Stimulated activated CD4-positive, alpha-beta T cell treated with anti-CD3 and anti-CD28 coated beads, Interleukin-4, amount 100 ng/mL, for 4 hours (primary cell): Measurements from ENCODE around the gene P2RY11.
A peak's percentile ranks its signal among the peaks of the same experiment; 100 is the strongest.

Source experiments
- DNase-seq, 2 experiments: peaks; one replicate each; pipeline ENCODE4 v3.0.0-alpha.2; 2020

P2RY11 gene

GRCh38 chr19:10093295-10094186, 18.0 kb upstream of the P2RY11 start:
- DNase-seq, result no peak

- DNase-seq, result no peak
Observed at GRCh38 chr19:10095622-10095947, 15.9 kb upstream of the P2RY11 start.

GRCh38 chr19:10095948-10096614, 15.4 kb upstream of the P2RY11 start:
- peak; percentile 87 to 90 for DNase-seq

GRCh38 chr19:10096615-10096963, 14.9 kb upstream of the P2RY11 start:
- DNase-seq, result no peak

GRCh38 chr19:10100163-10100785, 11.2 kb upstream of the P2RY11 start:
- no peak for DNase-seq

GRCh38 chr19:10102787-10103236, 8.7 kb upstream of the P2RY11 start:
- DNase-seq, result no peak

GRCh38 chr19:10104130-10104513, 7.4 kb upstream of the P2RY11 start:
- DNase-seq, result no peak

GRCh38 chr19:10104665-10105508, 6.6 kb upstream of the P2RY11 start:
- peak; percentile 47 to 77 for DNase-seq

GRCh38 chr19:10105509-10106099, 5.9 kb upstream of the P2RY11 start:
- DNase-seq, result peak; percentile 70 to 93

GRCh38 chr19:10106100-10106936, 5.2 kb upstream of the P2RY11 start, which contains the start of gene PPAN:
Gene PPAN (plus strand): TSS chr19:10106362. CDS start chr19:10106395, 33 bp downstream.
- peak; percentile 92 to 95 for DNase-seq

GRCh38 chr19:10107254-10107653, 4.2 kb upstream of the P2RY11 start:
- DNase-seq, result no peak

GRCh38 chr19:10107817-10108367, 3.6 kb upstream of the P2RY11 start:
- no peak for DNase-seq

GRCh38 chr19:10109528-10109927, 2.0 kb upstream of the P2RY11 start:
- DNase-seq, result no peak

- no peak for DNase-seq
Observed at GRCh38 chr19:10110076-10110971, 1.2 kb upstream of the P2RY11 start.

GRCh38 chr19:10110972-10111317, 548 bp upstream of the P2RY11 start:
- no peak for DNase-seq

- peak; percentile 32 to 44 for DNase-seq
Observed at GRCh38 chr19:10112037-10112761, 706 bp downstream of the P2RY11 start.

GRCh38 chr19:10112895-10113591, 1.6 kb downstream of the P2RY11 start:
- peak; percentile 62 to 73 for DNase-seq

- peak in 1 of 2 experiments; percentile 41 for DNase-seq
Observed at GRCh38 chr19:10113592-10113963, 2.1 kb downstream of the P2RY11 start.
